Measurements from ENCODE around the gene TNFRSF14.

The TNFRSF14 gene

DNA sequence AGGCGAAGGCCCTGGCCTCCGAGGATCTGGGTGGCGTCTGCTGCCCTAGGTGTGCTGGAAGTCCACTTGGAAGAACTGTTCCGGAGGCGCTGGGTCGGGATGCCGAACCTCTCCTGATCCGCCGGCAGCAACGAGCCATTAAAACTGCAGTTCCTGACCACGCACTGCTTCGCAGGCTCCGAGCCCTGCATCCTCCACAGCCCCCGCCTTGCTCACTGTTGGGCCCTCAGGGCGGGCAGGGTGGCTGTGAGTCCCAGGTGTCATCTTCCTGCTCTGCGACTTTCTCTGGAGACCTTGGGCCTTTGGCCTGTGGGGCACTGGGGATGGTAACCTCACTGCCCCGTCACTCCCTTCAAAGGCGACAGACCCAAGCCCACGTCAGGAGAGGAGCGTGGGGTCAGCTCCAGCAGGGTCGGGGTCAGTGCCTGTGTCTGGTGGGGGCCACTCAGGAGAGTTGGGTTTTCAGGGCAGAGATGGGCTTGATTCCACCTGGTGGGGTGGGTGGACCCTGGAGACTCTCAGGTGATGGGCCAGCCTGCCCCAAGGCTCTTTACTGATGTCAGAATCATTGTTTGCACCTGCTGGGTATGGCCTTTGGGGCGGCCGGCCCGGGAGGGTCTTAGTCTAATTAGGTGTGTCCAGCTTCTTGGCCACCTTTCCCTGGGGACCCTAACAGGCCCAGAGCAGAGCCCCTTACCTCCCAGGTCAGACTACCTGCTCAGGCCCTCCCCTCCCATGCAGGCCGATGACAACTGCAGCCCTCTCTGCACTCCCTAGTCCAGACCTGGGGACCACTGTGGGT is 33.5 kb downstream of the TNFRSF14 start:
- no peak for DNase-seq (ENCODE audit: low read depth)
- TF ChIP-seq, protein P1, sequence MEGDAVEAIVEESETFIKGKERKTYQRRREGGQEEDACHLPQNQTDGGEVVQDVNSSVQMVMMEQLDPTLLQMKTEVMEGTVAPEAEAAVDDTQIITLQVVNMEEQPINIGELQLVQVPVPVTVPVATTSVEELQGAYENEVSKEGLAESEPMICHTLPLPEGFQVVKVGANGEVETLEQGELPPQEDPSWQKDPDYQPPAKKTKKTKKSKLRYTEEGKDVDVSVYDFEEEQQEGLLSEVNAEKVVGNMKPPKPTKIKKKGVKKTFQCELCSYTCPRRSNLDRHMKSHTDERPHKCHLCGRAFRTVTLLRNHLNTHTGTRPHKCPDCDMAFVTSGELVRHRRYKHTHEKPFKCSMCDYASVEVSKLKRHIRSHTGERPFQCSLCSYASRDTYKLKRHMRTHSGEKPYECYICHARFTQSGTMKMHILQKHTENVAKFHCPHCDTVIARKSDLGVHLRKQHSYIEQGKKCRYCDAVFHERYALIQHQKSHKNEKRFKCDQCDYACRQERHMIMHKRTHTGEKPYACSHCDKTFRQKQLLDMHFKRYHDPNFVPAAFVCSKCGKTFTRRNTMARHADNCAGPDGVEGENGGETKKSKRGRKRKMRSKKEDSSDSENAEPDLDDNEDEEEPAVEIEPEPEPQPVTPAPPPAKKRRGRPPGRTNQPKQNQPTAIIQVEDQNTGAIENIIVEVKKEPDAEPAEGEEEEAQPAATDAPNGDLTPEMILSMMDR (conservative IDR thresholded peaks at IDR 0.05; ENCODE audit: control insufficient read depth, insufficient read depth, low read depth, low read length) = no peak
- no peak overlapping the region for H3K4me3 ChIP-seq (ENCODE audit: control insufficient read depth, low read depth, low read length)

DNA sequence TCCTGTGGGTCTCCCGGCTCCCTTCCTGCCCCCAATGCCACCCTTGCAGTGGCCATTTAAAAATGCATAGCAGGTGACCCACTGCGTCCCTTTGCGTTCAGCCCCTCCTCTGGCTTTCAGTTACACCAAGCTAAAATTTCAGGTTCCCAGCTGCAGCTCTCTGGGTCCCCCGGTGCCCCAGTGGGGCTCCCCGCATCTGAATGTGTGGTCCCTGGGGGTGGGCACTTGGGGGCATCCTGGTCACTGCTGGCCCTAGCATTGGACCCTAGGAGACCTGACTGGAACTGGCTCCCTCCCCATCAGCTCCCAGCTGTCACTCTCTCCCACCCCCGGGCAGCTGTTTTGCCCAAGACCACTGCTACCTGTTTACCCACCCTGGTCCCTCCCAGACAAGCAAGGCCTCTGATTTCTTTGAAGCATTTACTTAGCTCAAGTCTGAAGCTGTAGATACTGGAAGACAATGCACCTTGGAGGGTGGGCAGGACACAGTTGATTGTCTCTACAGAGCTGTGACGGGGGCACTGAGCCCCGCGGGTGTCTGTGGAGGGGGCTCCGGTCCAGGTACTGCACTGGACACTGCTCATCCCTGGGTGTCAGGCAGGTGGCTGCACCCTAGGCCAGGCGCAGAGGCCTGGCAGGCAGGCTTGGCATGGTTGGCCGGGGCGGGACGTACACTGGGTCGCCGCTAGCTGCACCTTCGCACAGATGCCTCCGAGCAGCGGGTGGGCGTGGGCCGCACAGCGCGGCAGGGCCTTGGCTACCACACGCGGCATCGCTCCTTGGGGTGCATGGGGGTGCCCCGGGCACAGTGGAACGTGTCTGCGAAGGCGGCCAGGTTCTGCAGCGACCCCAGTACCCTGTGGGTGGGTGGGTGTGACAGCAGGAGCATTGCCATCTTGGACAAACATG is 34.3 kb downstream of the TNFRSF14 start:
- TF ChIP-seq, protein P1 (conservative IDR thresholded peaks at IDR 0.05; ENCODE audit: control insufficient read depth, insufficient read depth, low read depth, low read length) = no peak
- H3K4me3 ChIP-seq (ENCODE audit: control insufficient read depth, low read depth, low read length) = no peak overlapping the region
- no peak for DNase-seq (ENCODE audit: low read depth)

DNA sequence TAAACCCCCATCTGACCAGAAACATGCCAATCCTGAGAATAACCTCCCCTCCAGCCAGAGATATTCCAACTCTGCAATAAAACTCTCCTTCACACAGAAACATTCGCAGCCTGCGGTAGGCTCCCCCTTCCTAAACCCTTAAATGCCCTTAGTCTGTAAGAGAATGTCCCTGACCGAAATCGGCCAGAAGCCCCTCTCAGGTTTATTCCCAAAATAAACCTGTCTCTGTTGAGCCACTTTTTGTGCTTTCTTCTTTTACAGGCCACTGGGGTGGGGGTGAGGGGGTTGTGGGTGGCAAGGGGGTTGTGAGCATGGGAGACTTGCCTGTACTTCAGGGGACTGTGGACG is 35.0 kb downstream of the TNFRSF14 start:
- no peak overlapping the region for H3K4me3 ChIP-seq (ENCODE audit: control insufficient read depth, low read depth, low read length)
- no peak for DNase-seq (ENCODE audit: low read depth)
- TF ChIP-seq, protein P1 (conservative IDR thresholded peaks at IDR 0.05; ENCODE audit: control insufficient read depth, insufficient read depth, low read depth, low read length) = no peak

DNA sequence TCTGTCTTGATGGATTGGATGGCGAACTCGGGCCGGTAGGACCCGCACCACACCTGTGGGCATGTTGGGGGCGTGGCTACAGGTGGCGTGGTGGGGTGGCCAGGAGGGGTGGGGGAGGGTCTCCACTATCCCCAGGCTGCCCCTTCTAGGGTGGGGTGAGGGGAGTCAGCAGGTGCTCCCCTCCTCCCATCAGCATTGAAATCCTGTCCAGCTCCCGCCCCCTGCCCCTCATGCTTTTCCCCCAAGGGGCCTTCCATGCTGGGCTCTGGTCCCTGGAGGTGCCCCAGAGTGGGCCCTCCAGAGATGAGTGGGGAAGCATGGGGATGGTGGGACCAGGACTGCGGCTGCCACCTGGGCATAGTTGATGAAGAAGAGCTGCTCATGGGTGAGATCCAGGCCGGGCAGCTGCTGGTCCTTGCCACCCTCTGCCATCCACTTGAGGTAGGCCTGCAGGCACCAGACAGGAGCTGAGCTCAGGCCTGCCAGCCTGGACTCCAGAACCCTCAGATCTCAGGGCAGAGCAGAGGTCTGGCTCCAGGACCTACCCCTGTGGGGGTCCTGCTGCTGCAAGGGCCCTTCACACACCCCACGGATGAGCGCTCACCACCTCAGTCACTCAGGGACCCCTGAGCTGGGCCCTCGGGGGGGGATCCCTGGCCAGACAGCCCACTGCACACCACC is 35.5 kb downstream of the TNFRSF14 start:
- TF ChIP-seq, protein P1 (conservative IDR thresholded peaks at IDR 0.05; ENCODE audit: control insufficient read depth, insufficient read depth, low read depth, low read length) = no peak
- H3K4me3 ChIP-seq (ENCODE audit: control insufficient read depth, low read depth, low read length) = no peak overlapping the region
- DNase-seq (ENCODE audit: low read depth) = no peak

DNA sequence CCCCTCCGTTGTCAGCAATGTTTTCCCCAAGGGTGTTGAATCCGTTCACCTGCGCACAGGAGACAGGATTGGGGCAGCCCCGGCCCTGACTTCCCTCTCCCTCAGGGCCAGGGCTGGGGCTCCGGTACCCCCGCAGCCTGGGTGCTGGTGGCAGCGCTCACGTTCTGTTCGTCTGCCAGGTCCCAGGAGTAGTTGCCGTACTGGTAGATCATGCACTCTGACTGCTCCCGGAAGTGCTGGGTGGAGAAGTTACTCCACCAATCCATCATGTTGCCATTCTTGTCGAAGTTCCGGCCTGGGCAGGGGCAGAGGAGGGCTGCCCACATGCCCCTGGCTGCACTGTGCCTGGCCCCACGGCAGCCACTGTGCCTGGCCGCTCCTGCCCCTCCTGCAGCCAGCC is 36.5 kb downstream of the TNFRSF14 start:
- TF ChIP-seq, protein P1 (conservative IDR thresholded peaks at IDR 0.05; ENCODE audit: control insufficient read depth, insufficient read depth, low read depth, low read length) = no peak
- no peak overlapping the region for H3K4me3 ChIP-seq (ENCODE audit: control insufficient read depth, low read depth, low read length)
- no peak for DNase-seq (ENCODE audit: low read depth)

DNA sequence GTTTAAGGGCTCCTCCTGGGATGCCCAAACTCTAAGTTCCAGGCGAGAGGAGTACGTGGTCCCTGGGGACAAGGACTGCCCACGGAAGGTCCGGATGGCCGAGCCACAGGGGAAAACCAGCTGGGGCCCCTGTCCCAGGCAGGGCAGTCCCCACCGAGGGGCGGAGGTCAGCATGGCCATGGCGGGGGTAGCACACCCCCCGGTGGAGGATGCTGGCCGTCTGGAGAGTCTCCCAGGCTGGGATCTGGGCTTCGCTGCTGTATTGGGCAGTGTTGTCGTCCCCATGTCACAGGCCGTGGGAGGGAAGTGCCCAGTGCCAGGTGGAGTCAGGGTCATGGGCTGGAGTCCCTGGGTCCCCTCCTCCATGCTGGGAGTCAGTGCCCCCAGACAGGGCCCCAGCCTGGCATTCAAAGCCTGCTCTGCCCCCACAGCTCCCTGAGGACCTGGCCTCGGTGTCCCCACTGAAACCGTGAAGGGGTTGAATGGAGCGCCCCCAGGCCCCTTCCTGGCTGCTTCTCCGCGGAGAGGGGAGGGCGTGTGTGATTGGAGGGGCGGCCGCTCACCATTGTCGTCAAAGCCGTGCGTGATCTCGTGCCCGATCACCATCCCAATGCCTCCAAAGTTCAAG is 37.2 kb downstream of the TNFRSF14 start:
- TF ChIP-seq, protein P1 (conservative IDR thresholded peaks at IDR 0.05; ENCODE audit: control insufficient read depth, insufficient read depth, low read depth, low read length) = no peak
- H3K4me3 ChIP-seq (ENCODE audit: control insufficient read depth, low read depth, low read length) = no peak overlapping the region
- DNase-seq (ENCODE audit: low read depth) = no peak

All from fibroblast of mammary gland (primary cell).